GM23338 (cell line): ENCODE results near the gene OR2AT4. TPM values are rescaled to one million over a fixed set of nuclear protein-coding genes. Genes with fewer than 3 reads are reported as not detected.

Experiments
- ATAC-seq: fragments of 200-7000 bp; cut with Tn5 transposase; 3 replicates; pipeline ENCODE4 v1.9.1; 2020
- DNase-seq: peaks from one replicate; pipeline ENCODE4 v3.0.0-alpha.2; 2015; ENCODE audit warnings: low spot score
- H2AFZ ChIP-seq: fragments of 200-600 bp; sonication (generic); 2 replicates; pipeline ENCODE4 v1.8.0; 2016; ENCODE audit warnings: antibody characterized with exemption, mild to moderate bottlenecking, moderate library complexity
- H3F3A ChIP-seq: fragments of 200-600 bp; sonication (generic); replicated peaks from 2 replicates; pipeline ENCODE4 v1.8.0; 2017; ENCODE audit warnings: antibody characterized with exemption, mixed run types, low read depth
- H3K27ac ChIP-seq: fragments of 200-600 bp; sonication (generic); 2 replicates; pipeline ENCODE4 v1.6.1; 2016; ENCODE audit warnings: low read depth
- H3K27me3 ChIP-seq: fragments of 200-600 bp; sonication (generic); 2 replicates; pipeline ENCODE4 v1.8.0; 2016; ENCODE audit warnings: mild to moderate bottlenecking, mixed run types, moderate library complexity; ENCODE audit not compliant: insufficient read depth
- H3K36me3 ChIP-seq: fragments of 200-600 bp; sonication (generic); 2 replicates; pipeline ENCODE4 v1.8.0; 2016; ENCODE audit warnings: mild to moderate bottlenecking; ENCODE audit not compliant: insufficient read depth
- H3K4me1 ChIP-seq: fragments of 200-600 bp; sonication (generic); 2 replicates; pipeline ENCODE4 v1.8.0; 2016; ENCODE audit warnings: mild to moderate bottlenecking, moderate library complexity; ENCODE audit not compliant: insufficient read depth
- H3K4me2 ChIP-seq: fragments of 200-600 bp; sonication (generic); 2 replicates; pipeline ENCODE4 v1.7.1; 2017; ENCODE audit warnings: mixed run types
- H3K4me3 ChIP-seq: fragments of 200-600 bp; sonication (generic); 2 replicates; pipeline ENCODE4 v1.6.1; 2016; ENCODE audit warnings: mixed run types
- H3K79me2 ChIP-seq: fragments of 200-600 bp; sonication (generic); replicated peaks from 2 replicates; pipeline ENCODE4 v1.8.0; 2017; ENCODE audit warnings: mild to moderate bottlenecking; ENCODE audit not compliant: insufficient read depth
- H3K9me2 ChIP-seq: fragments of 200-600 bp; sonication (generic); 2 replicates; pipeline ENCODE4 v1.8.0; 2017; ENCODE audit not compliant: insufficient read depth
- H4K20me1 ChIP-seq: fragments of 200-600 bp; sonication (generic); replicated peaks from 2 replicates; pipeline ENCODE4 v1.8.0; 2017; ENCODE audit warnings: mild to moderate bottlenecking; ENCODE audit not compliant: insufficient read depth
- H3K27ac Mint-ChIP-seq: 2 replicates; pipeline ENCODE4 v1.8.0; 2020; ENCODE audit warnings: inconsistent platforms, mild to moderate bottlenecking, moderate library complexity, mixed read lengths
- H3K27me3 Mint-ChIP-seq: 3 replicates; pipeline ENCODE4 v1.8.0; 2022; ENCODE audit warnings: low read depth, mild to moderate bottlenecking, moderate library complexity, mixed read lengths, inconsistent platforms; ENCODE audit not compliant: insufficient read depth, poor library complexity
- H3K36me3 Mint-ChIP-seq: 3 replicates; pipeline ENCODE4 v1.8.0; 2021; ENCODE audit warnings: low read depth, mild to moderate bottlenecking, inconsistent platforms, moderate library complexity, mixed read lengths
- H3K4me1 Mint-ChIP-seq: 3 replicates; pipeline ENCODE4 v1.8.0; 2020; ENCODE audit warnings: mild to moderate bottlenecking, inconsistent platforms, mixed read lengths
- H3K4me3 Mint-ChIP-seq: 3 replicates; pipeline ENCODE4 v1.8.0; 2021; ENCODE audit warnings: moderate library complexity, mild to moderate bottlenecking, inconsistent platforms, mixed read lengths
- H3K9me3 Mint-ChIP-seq: 3 replicates; pipeline ENCODE4 v1.8.0; 2020; ENCODE audit warnings: moderate library complexity, mild to moderate bottlenecking, inconsistent platforms, mixed read lengths
- CREB1 ChIP-seq: fragments of 250-450 bp; sonication (Bioruptor Pico); IDR thresholded peaks from 2 replicates; pipeline ENCODE4 v1.5.0; 2020; ENCODE audit warnings: low read depth, mild to moderate bottlenecking, moderate library complexity
- CTCF ChIP-seq, 2 experiments: fragments of 200-600 bp in 1 of 2; sonication (generic) in 1 of 2; conservative IDR thresholded peaks; 2 replicates each; pipeline versions ENCODE4 v1.5.1 to v1.6.1; 2016 to 2017; ENCODE audit warnings: antibody characterized with exemption in 2 of 2, low read depth in 2 of 2, mild to moderate bottlenecking in 2 of 2, moderate library complexity in 1 of 2
- ETS1 ChIP-seq: IDR thresholded peaks from 2 replicates; pipeline ENCODE4 v1.6.1; 2016; ENCODE audit warnings: antibody characterized with exemption
- EZH2 ChIP-seq: fragments of 200-600 bp; sonication (generic); IDR thresholded peaks from one replicate; pipeline ENCODE4 v1.8.0; 2017; ENCODE audit warnings: antibody characterized with exemption, mild to moderate bottlenecking, low read depth; ENCODE audit not compliant: unreplicated experiment
- EZH2phosphoT487 ChIP-seq: fragments of 200-600 bp; sonication (generic); IDR thresholded peaks from one replicate; pipeline ENCODE4 v1.8.1; 2018; ENCODE audit warnings: antibody characterized with exemption; ENCODE audit not compliant: unreplicated experiment
- JUNB ChIP-seq: IDR thresholded peaks from one replicate; pipeline ENCODE4 v1.6.1; 2016; ENCODE audit warnings: antibody characterized with exemption; ENCODE audit not compliant: unreplicated experiment
- NANOG ChIP-seq: IDR thresholded peaks from 2 replicates; pipeline ENCODE4 v1.6.1; 2016; ENCODE audit warnings: antibody characterized with exemption, borderline replicate concordance
- POLR2AphosphoS5 ChIP-seq: IDR thresholded peaks from 2 replicates; pipeline ENCODE4 v1.6.1; 2016; ENCODE audit warnings: antibody characterized with exemption, low read depth
- REST ChIP-seq: IDR thresholded peaks from one replicate; pipeline ENCODE4 v1.6.1; 2018; ENCODE audit warnings: antibody characterized with exemption; ENCODE audit not compliant: unreplicated experiment
- STAT1 ChIP-seq: IDR thresholded peaks from one replicate; pipeline ENCODE4 v1.6.1; 2016; ENCODE audit warnings: antibody characterized with exemption; ENCODE audit not compliant: unreplicated experiment
- ZNF114 ChIP-seq: fragments of 250-450 bp; sonication (Bioruptor Pico); IDR thresholded peaks from 2 replicates; pipeline ENCODE4 v1.5.0; 2020; ENCODE audit warnings: mild to moderate bottlenecking, moderate library complexity
- ZNF331 ChIP-seq: fragments of 250-450 bp; sonication (Bioruptor Pico); IDR thresholded peaks from 2 replicates; pipeline ENCODE4 v1.5.0; 2020; ENCODE audit warnings: low read depth, mild to moderate bottlenecking, moderate library complexity
- ZNF462 ChIP-seq: fragments of 250-450 bp; sonication (Bioruptor Pico); IDR thresholded peaks from 2 replicates; pipeline ENCODE4 v1.5.0; 2020; ENCODE audit warnings: mild to moderate bottlenecking, moderate library complexity
- polyA plus RNA-seq: library from polyadenylated mRNA; unstranded; fragments of >200 nt; fragmentation: Nextera tagmentation; extraction: Ambion mirVana; gene quantifications from 2 replicates; pipeline ENCODE4 v1.2.1, GENCODE V29; 2016
- total RNA-seq: library from RNA; depleted of rRNA; stranded (reverse); fragments of >200 nt; shearing (Covaris generic); gene quantifications from 2 replicates; pipeline ENCODE4 v1.2.3, GENCODE V29; 2014

OR2AT4 gene
- total and polyA plus RNA-seq, 2 experiments from 2014 or later: not detected

- TF ChIP-seq POLR2AphosphoS5 (no peak), CREB1 (CRISPR knock-in tag) (no peak), CTCF (conservative IDR thresholded peaks at IDR 0.05; ENCODE audit: low read depth in 2 of 2) (no peak), ETS1 (no peak), STAT1 (no peak), EZH2phosphoT487 (no peak), JUNB (no peak), ZNF462 (no peak), ZNF114 (CRISPR knock-in tag) (no peak), REST (no peak), ZNF331 (CRISPR knock-in tag) (no peak), EZH2 (no peak), NANOG (no peak)
- Histone ChIP-seq H3K4me3 (no peak overlapping the region), H4K20me1 (no peaks in the 10 kb centered on the region), H3K9me2 (peaks cover 11% of the 10 kb centered on the region; the same call in 1 of the 2 replicates), H3K36me3 (no peaks in the 10 kb centered on the region), H3K27ac (no peak overlapping the region), H3K27me3 (no peaks in the 10 kb centered on the region), H2AFZ (no peak overlapping the region), H3F3A (no peaks in the 10 kb centered on the region), H3K79me2 (no peaks in the 10 kb centered on the region), H3K4me2 (no peak overlapping the region), H3K4me1 (no peaks in the 10 kb centered on the region)
- Mint-ChIP-seq H3K9me3 (no peaks in the 10 kb centered on the region), H3K27me3 (no peaks in the 10 kb centered on the region), H3K27ac (no peak overlapping the region), H3K4me1 (peaks cover 8% of the 10 kb centered on the region), H3K4me3 (no peak overlapping the region), H3K36me3 (no peaks in the 10 kb centered on the region; the same call in 2 of the 3 replicates)
- ATAC-seq: no peak
- DNase-seq: no peak
Measured at GRCh38 chr11:75076671-75077070, 20.0 kb downstream of the OR2AT4 start.
